GM18520 (cell line): ENCODE data around the gene PROK2.

Experiments
- ATAC-seq: cut with Tn5 transposase; IDR thresholded peaks from one replicate; pipeline ENCODE4 v1.9.1; 2021; ENCODE audit not compliant: unreplicated experiment

PROK2 gene, protein sequence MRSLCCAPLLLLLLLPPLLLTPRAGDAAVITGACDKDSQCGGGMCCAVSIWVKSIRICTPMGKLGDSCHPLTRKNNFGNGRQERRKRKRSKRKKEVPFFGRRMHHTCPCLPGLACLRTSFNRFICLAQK

DNA sequence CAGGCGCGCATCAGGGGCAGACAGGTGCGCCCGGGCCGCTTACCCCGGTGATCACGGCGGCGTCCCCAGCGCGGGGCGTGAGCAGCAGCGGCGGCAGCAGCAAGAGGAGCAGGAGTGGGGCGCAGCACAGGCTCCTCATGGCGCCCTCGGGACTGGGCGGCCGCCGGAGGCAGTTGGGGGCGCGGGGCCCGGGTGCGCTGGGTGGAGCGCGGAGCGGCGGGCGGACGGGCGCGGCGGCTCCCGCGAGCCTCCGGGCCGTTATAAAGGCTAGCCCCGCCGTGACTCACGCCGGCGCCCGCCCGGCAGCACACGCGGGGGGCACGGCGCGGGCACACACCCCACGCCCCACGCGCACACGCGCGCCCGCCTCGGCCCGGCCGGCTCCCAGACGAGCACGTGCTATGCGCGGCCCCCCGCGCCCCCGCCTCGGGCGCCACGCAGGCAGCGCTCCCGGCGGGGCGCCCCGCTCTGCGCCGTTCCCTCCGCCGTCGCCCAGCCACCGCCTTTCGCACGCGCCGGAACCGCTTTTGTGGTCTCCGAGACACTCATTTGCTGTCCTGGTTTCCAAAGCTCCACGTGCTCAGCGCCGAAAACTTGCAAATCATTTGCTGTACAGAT lies at the start of gene PROK2:
TSS of gene PROK2 (minus strand) at position 235 of the 618 bp plus-strand sequence. CDS start at position 139, 96 bp downstream.
- ATAC-seq: no peak

DNA sequence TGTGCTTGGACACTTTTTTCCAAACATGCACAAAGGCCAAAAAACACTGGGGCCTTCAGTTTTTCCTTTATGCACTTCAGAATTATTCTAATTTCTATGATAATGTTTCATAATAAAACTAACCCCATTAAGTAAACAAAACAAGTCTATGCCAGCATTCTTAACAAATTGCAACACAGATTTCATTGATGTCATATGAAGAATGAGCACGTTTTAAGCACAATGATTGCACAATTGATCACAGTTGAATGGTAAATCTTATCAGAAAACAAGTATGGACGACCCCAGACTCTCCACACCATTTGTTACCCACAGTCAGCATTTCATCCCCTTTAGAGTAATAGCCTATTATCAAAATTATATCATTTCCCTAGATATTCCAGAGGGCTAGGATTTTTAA lies 46.7 kb upstream of the PROK2 start:
- ATAC-seq: no peak

DNA sequence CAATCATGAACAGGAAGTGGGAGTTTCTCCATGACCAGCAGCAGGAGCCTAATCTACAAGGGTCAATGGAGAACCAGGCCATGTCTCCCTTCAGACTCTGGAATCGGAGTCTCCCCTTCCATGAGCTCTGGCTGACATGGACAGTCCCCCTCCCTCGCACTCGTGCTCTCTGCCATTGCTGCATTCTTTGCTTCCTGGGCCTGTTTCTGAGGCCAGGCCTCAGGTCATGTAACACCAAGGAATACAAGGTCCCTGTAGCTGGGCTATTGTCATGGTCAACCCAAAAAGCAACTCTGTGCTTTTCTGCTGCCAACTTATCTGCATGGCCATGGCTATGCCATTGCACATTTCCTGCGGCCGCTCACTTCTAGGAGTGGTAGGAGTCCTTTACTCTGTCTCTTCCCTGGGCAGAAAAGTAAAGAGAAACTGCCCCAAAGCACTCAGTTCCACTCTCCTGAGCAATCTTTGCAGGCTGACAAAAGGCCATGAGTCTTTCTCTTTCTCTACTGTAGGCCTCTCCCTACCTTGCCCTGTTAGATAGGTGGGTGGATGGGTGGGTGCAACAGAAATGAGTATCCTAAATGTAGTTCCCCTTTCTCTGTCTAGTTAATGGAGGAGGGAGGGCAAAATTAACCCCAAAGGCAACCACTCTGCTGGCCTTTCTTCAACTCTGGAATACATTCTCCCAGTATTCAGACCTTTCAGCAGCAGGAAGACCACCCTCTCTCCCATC lies 40.8 kb upstream of the PROK2 start:
- no peak for ATAC-seq

DNA sequence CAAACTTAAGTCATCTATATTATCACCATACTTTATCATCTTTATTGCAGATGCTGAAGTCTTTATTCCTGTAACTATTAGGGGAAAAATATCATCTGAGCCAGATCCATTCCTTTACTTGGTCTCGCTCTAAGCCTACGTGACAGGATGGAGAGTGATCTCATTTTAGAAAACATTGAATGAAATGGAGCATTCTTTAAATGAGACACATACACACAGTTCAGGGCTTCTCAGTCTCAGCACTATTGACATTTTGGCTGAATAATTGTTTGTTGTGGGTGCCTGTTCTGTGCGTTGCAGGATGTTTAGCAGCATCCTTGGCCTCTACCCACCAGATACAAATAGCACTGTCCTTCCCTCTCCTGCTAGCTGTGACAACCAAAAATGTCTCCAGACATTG lies 36.2 kb upstream of the PROK2 start:
- ATAC-seq: no peak

DNA sequence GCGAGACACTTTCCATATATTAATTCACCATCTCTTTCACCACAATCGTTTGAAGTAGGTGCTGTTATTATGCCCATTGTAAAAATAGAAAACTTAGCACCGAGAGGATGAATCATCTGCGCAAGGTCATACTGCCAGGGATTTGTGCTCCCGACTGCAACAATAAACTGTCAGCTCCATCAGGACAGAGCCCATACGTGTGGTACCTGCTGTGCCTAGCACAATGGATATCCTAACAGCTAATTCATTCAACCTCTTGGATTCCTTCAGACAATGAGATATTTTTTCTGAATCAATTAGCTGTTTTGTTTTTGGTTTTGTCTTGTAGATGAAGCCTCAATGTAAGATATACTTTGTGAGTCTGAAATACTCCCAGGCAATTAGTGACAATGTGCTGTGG lies 32.3 kb upstream of the PROK2 start:
- no peak for ATAC-seq

DNA sequence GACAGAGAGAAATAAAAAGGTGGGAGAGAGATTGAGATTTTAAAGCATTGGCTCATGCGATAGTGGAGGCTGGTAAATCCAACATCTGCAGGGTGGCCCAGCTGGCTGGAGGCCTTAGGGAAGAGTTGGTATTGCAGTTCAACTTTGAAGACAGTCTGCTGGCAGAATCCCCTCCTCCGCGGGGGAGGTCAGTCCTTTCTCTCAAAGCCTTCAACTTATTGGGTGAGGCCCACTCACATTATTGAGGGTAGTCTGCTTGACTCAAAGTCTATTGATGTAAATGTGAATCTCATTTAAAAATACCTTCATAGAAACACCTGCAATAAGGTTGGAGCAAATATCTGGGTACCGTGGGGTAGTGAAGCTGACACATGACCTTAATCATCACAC lies 31.8 kb upstream of the PROK2 start:
- ATAC-seq: no peak

DNA sequence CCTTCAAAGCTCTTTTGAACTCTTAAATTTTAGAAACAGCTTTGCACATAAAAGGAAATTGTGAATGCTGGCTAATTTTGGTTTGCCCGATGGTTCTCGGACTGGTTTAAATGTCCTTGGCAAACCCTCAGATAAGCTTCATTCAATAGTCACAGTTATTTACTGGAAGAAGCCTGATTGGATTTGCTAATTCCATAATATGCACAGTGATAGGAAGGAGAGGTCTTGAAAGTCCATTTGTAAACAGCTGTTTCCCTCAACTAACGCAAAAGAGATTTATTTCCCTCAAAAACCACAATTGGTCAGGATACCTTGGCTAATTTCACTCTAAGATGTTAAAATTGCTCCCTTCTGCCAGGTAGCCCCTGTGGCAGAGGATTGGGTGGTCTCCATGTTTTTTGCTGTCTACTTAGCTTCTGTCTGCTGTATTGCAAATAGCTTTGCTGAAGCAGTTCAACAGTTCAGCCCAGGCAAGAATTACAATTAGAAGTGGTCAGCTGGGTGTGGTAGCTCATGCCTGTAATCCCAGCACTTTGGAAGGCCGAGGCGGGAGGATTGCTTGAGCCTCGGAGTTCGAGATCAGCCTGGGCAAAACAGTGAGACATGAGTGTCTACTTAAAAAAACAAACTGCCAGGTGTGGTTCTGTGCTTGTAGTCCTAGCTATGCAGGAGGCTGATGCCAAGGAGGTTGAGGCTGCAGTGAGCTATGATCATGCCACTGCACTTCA lies 30.6 kb upstream of the PROK2 start:
- ATAC-seq: no peak

DNA sequence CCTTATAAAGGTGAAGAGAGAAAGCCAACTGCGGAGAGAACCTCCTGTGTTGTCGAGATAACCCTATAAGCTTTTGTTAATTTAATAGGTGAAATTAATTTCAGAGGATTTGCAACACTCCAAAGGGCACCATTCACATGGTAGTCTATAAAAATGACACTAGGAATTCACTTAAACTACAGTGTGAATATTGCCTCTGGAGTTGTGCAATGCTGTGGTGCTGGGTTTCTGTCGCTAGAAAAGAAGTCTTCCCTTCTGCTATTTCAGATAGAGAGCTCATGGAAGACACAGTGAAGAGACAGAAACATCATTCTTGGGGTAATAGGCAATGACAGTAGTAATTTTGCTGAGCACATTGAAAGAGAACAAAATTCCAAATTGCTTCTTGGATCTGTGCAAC lies 28.8 kb upstream of the PROK2 start:
- ATAC-seq: no peak

DNA sequence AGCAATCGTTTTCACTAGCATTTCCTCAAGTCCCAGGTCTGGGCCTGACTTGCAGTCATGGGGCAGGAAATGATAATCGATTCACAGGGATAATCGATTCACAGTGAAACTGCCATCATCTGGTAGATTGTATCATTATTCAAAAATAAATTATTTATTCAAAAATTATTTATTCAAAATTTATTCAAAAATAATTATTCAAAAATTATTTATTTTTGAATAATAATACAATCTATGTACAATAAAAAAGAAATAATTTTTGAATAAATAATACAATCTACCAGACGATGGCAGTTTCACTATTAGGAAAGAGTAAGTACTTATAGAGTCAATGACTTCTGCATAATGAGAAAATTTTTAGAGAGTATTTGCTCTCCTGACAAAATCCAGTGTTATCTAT lies 28.1 kb upstream of the PROK2 start:
- no peak for ATAC-seq

DNA sequence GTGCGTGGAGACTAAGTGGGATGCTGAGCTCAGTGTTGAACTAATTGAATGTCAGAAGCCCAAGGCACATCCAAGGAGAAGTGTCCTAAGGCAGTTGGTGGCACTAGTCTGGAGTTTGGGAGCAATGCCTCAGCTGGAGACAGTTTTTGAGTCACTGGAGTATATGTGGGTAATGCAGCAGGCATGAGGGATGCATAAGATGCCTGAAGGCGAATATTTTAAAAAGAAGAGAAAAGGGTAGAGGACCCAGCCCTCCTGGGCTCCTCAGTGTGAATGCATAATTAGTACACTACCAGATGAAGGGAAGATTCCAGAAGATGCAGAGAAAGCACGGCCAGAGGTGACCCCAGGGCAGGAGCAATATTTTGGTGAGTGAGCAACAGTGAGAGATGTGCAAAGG lies 25.1 kb upstream of the PROK2 start:
- no peak for ATAC-seq

DNA sequence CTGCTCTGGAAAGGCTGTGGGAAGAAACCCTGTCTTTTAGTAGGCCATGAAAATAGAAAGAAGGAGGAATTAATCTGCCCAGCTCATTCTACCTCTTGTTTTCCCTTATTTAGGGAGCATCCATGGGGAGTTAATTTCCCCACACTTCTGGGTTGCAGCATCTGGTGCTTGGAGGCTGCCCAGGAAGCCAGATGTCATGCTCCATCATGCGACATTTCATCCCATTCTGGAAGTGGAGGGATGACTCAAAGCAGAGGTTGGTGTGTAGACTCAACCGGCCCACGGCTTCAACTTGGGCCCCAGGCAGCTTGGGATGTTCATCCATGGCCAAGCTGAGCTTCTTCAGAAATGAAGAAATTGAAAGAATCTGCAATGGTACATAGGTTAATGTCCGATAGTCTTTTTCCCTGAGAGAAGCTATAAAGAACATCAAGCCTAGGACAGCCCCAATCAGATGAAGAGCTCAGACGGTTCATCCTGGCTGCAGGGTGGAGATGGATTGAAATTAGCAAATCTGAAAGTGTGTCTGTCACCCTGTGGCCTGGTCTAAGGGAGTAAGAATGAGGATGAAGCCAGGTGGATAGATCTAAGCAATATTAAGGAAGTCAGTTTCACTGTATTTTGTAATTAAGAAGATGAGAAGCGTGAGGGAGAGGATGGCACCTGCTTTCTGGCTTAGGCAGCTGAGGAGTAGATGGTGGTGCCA lies 24.5 kb upstream of the PROK2 start:
- ATAC-seq: no peak

DNA sequence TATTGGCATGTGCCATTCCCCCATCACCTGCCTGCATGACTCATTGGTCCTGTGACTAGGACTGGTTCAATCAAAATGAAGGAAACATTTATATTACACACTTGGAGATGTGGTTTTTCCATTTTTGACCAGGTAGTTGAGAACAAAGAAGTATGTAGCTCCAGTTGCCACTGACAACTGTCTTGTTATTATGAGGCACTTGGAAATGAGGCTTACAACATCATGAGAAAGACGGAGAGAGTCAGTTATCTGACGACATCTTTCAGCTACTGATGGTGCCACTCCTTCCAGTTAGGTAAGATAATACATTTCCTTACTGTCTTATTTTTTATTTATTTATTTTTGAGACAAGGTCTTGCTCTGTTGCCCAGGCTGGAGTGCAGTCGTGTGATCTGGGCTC lies 21.8 kb upstream of the PROK2 start:
- ATAC-seq: no peak

DNA sequence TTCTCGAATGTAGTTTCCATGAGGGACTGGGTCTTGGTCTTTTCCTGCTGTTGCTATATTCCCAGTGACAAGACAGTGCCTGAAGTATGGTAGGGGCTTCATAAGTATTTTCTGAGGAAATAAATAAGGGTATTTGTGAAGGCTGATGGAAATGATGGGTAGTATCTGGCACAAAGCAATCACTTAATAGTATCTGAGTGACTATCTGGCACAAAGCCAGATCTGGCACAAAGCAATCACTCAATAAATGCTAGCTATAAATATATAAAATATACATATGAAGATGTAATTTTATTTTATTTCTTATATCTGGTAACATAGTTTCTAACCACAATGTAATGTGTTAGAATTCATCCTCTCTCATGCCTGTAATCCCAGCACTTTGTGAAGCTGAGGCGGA lies 20.7 kb upstream of the PROK2 start:
- no peak for ATAC-seq

DNA sequence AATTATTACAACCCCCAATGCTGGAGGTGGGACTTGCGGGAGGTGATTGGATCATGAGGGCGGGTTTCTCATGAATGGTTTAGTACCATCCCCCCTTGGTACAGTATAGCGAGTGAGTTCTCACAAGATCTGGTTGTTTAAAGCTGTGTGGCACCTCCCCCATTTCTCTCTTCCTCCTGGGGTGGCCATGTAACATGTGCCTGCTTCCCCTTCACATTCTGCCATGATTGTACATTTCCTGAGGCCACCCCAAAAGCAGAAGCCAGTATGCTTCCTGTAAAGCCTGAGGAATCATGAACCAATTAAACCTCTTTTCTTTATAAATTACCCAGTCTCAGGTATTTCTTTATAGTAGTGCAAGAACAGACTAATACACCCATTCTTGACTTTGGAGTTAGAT lies 20.3 kb upstream of the PROK2 start:
- no peak for ATAC-seq

DNA sequence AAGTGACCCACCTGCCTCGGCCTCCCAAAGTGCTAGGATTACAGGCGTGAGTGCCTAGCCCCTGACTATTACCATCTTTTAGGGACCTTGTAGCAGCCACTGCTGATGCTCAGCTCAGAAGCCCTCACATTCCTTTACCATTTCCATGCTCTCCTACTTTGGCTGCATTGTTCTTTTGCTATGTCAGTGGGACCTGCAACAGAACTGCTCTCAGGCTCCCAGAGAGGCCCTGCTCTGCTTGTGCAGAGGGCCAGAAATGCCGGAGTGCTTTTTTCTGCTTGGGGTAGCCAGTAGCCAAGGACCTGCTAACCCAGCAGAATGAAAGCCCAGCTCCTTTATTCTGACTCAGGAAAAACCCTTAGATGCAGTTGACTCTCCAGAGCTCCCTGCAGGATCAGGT lies 18.3 kb upstream of the PROK2 start:
- ATAC-seq: no peak

DNA sequence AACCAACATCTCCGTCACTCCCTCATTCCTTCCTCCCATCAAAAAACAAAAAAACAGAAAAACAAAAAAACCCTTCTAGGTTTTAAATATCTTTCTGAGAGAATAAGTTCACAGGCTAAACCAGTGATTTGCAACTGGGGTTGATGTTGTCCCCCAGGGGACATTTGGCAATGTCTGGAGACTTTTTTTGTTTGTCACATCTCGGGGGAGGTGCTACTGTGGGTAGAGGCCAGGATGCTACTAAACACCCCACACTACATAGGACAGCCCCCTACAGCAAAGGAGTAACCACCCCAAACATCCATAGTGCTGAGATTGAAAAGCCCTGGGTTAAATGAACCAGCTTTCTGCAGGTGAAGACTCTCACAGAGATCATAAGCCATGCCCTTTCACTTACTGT lies 17.0 kb upstream of the PROK2 start:
- ATAC-seq: no peak

DNA sequence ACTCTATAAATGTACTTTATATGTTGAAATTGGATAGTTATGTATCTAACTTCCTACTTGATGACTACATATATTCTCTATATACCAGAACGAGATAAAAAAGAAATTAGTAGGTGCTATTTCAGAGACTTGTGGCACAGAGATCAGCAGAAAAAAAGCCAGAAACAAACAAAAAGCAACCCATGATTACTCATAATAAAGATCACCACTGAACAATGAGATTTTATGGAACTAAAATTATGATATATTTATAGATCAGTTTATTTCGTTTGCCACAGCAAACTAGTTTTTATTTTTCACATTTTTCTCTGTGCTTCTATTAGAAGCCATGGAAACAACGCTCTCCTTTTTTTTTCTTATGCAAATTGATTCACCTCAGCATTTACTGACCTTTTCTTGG lies 15.1 kb upstream of the PROK2 start:
- no peak for ATAC-seq

DNA sequence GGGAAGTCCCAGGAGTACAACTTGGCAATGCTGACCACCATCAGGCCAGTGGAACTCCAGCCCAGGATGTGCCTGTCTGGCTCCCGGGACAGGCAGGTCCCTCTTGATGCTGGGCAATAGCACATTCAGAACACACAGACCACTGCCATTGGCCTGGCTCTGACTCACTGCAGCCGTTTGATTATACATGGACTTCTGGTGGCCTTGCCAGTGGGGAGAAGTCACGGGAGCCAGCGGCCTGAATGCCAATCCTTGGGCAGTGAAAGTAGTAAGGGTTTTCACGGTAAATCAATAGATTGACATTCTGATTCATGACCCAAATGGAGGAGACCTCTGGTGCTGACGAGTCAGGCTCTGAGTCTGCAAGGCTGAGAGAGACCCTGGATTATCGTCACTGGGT lies 12.5 kb upstream of the PROK2 start:
- no peak for ATAC-seq

DNA sequence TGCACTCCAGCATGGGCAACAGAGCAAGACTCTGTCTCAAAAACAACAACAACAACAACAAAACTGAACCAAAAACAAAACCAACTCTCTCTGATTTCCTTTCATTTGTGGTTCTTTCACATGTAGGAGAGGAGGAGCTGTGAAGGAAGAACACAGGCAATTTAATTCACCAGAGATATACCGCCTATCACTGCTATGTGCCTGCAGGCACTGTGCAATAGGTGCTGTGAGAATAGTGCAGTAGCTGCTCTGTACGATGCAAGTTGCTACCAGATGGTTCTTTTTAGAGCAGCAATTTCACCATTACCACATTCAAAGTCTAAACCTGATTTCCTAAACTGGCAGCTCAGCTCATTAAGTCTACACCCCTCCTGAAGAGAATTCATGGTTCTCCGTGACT lies 11.3 kb upstream of the PROK2 start:
- ATAC-seq: no peak

DNA sequence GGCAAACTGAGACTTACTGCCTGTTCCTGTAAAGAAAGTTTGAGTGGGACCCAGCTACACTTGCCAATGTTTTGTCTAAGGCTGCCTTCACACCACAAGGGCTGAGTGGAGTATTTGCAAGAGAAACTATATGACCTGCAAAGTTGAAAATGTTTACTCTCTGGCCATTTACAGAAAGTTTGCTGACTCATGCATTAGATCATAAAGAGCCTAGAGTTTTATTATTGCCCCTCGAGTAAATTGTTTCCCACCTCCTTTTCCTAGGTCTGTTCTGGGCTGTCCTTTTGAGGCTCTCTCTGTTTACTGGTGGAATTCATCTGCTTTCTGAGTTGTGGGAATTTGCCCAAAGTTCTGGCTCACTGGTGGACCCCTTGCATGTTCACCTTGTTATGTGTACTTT lies 6.7 kb upstream of the PROK2 start:
- no peak for ATAC-seq

DNA sequence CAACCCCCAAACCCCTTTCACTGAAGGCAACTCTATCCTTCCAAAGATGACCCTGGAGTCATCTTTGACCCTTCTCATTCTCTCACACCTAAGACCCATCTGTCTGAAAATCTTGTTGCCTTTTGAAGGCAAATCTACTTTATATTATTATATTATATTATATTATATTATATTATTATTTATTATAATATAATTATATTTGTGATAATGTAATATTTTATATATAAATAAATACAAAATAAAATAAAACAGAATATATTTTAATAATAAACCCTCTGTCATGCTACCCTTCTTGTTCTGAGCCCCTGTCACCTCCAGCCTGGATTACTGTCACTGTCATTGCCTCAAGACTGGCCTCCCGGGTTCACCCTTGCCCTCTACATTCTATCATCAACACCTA lies 5.0 kb upstream of the PROK2 start:
- no peak for ATAC-seq
